Stimulated activated naive CD8-positive, alpha-beta T cell treated with anti-CD3 and anti-CD28 coated beads, Interleukin-15, Interleukin-2, amounts not matched to agents 100 U/mL and 50 U/mL, for 24 hours (primary cell): Measurements from ENCODE around the gene PTPRCAP.

Source experiments
- ATAC-seq: fragments of 150-1000 bp; cut with Tn5 transposase; one replicate; pipeline ENCODE4 v1.10.0; 2021
- DNase-seq: peaks from one replicate; pipeline ENCODE4 v3.0.0; 2021

PTPRCAP gene

DNA sequence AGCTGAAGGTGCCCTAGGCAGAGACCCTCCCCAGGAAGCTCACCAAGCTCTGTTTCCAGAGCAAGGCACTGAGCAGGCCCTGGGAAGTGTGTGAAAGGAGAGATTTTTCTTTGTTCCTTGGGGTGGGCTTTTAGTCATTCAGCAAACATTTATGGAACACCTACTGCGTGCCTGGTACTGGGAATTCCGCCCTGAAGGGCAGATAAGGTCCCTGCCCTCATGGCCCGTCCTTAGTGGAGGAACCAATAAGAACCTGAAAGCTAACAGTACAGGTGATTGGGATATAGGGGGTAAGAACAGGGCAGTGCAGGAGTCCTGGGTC, 27.7 kb upstream of the PTPRCAP start:
- DNase-seq (no peak), ATAC-seq (no peak)

DNA sequence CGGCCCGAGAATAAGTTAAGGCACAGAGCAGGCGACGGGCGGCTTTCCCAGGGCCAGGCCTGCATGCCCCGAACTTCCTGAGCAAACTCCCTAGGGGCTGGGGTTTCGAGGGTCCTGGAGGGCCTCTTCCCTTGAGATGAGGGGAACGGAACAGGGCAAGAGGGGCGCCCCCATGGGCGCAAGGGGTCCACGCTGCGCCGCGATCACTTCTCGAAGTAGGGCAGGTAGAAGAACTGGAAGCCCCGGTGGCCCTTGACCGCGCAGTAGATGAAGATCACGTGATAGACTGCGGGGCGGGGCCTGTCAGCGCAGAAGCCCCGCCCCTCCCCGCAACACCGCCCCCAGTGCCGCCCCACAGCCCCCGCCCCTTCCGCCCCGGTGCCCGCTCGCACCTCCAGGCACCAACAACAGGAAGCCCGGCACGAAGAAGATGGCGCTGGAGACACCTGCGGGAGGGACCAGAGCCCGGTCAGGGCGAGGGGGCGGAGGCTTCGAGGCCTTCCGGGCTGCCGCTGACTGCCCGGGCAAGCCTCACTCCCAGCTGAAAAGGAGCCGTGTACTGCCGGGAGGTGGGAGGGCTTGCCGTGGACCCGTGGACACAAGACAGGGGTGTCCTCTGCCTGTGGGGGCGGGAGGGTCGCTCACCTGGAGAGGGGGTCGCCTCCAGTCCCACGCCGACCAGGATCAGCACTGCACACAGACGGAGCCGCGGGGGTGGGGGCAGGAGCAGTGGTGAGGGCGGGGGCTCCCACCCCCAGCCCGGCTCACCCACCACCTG, 27.1 kb upstream of the PTPRCAP start:
- peak; percentile 78 for ATAC-seq
- DNase-seq, result peak; percentile 95

DNA sequence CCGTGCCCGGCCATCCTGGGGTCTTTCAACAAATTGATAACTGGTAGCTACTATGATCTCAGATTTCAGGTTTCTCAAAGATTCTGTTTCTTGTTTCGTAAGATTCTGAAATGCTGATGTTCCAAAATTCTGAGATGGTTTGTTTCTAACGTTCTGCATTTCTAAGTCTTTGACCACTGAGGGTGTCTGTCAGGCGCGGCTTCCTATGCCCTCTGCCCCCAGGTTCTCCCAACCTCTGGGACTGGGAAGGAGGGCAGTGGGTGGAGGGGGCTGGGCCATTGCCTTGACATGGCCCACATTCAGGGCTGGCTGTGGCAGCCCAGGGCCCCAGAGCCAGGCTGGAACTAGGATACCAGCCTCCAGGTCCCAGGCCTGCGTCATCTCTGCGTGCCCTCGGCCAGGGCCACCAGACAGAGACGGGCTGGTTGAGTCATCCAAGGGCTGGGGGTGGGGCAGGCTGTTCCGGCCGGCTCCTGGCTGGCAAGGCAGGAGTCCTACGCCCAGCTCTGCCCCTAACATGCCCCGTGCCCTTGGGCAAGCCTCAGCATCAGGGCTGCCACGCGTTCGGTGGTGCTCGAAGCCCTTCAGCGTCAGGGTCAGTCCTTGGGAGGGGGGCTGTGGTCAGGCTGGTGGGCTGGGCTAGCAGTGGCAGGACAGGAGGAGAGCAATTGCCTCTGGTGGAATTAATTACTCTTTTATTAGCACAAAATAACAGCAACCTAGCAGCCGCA, 26.4 kb upstream of the PTPRCAP start:
- ATAC-seq (no peak), DNase-seq (no peak)

DNA sequence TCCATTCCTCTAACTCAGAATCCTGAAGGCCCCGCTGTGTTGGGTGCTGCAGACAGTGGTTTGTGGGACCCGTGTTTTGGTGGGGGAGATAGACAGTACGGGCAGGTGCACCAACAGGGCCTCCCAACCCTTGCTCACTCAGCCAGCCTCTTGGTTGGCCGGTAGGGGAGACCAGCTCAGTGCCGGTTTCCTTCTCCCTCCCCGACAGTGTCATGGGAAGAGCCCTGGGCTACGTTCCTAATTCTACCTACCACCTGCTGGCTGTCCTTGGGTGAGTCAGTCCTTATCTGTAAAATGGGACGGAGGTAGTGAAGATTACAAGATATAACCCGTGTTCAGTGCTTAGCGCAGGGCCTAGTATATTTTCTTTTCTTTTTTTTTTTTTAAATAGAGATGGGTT, 25.7 kb upstream of the PTPRCAP start:
- DNase-seq, result no peak
- no peak for ATAC-seq

DNA sequence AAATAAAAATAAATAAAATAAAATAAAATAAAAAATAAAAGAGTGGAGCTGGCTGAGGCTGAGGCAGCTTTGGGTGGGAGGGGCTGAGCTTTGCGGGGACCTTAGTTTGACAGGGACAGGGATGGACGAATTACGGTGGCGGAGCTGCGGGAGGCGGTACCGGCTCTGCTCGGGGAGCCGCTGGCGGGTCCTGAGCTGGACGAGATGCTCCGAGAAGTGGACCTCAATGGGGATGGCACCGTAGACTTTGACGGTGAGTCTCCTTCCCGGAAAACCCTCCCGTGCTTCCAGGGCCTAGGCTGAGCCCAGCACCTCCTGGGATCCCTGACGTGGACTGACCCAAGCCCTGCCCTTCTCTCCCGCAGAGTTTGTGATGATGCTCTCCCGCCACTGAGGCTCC, 20.8 kb upstream of the PTPRCAP start:
- ATAC-seq (no peak), DNase-seq (no peak)

DNA sequence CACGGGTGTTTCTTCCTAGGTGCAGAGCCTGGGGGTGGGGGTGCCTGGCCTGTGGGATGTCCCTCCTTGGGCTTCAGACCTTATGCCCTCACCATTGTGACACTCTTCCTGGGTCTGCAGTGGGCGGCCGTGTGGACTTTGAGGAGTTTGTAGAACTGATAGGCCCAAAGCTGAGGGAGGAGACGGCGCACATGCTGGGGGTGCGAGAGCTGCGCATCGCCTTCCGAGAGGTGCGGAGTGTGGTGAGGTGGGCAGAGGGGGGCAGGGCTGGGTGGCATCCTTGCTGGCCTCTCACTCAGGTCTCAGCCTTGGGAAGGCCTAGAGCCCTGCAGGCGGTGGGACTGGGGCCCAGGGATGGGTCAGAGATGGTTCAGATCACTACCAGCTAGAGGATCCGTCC, 20.0 kb upstream of the PTPRCAP start:
- no peak for DNase-seq

DNA sequence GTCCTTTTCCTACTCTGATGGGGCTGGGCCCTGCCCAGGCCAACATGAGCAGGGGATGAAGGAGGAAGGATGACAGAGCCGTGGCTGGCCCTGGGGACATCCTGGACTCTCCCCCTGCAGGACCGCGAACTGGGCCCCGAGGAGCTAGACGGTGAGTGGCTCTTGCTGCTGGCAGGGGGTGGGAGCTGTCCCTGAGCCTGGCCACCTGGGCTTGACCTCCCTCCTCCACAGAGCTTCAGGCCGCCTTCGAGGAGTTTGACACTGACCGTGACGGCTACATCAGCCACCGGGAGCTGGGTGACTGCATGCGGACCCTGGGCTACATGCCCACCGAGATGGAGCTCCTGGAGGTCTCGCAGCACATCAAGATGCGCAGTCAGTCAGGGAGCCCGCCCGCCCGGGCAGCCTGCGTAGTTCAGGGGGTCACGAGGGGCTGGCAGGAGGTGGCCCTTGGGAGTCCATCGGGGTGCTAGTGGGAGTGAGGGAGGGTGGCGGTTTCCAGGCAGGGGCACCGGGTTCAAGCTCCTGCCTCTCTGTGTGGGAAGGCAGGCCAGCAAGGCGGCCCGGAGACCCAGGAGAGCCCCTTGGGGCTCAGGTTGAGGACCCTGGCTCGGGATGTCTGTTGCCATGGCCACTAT, 18.7 kb upstream of the PTPRCAP start:
- no peak for ATAC-seq
- no peak for DNase-seq

More for the DNA sequence above, 20.0 kb upstream of the PTPRCAP start:
- no peak for ATAC-seq

DNA sequence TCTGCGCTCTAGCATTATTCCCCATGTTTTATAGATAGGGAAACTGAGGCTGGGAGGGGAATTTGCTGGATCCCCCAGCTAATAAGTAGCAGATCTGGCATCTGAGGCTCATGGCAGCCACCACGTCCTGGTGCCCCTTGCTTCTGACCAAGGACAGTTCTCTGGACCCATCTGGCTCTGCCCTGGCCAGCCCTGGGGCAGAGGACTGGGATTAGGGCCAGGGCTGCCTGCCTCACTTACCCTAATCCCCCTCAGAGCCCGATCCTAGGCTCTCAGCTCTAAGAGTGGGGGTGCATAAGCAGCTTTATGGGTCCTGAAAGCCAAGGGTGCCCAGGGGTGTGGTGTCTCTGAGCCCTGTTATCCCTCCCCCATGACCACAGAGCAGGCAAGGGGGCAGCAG, 17.6 kb upstream of the PTPRCAP start, which contains the start of gene CABP4:
TSS of gene CABP4 (plus strand) at position 301 of the 400 bp plus-strand sequence. CDS start at position 371, 70 bp downstream.
- DNase-seq, result no peak
- no peak for ATAC-seq

DNA sequence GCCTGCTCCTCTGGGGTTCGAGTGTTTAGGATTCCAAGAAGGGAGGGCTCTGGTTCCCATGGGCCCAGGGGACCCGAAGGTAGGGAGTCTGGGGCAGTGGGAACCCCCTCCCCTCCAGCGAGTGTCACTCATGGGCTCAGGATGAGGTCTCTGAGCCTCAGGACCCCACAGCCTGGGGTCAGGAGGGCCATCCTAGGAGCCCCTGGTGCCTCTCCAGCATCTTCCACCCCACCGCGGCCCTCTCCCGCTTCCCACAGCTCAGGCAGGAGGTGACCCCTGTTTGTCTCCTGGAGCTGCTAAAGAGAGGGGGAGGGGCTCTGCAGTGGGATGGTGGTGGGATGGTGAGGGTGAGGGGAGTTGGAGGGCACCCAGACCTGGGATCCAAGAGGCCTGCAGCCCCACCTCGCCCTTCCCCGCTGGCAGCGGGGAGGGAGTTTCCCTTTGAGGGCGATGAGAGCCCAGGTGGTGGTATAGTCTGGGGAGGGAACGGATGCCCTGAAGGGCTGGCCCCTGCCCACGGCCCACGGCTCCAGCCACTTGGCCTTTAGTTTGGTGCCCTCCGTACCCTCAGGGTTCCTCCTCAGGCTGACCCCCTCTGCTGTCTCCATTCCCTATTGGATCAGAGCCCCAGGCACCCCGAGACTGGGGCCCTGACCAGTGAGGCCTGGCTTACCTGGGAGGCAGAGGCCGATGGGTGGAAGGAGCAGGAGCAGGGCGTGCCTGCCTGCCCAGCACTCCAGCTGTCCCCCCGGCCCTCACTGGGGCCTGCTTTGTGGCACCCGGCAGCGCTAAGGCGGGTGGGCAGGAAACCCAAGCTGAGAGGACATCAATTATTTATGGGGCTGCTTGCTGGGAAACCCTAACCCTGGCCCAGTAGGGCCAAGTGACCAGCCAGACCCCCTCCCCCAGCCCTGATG, 16.6 kb upstream of the PTPRCAP start:
- DNase-seq, result no peak

DNA sequence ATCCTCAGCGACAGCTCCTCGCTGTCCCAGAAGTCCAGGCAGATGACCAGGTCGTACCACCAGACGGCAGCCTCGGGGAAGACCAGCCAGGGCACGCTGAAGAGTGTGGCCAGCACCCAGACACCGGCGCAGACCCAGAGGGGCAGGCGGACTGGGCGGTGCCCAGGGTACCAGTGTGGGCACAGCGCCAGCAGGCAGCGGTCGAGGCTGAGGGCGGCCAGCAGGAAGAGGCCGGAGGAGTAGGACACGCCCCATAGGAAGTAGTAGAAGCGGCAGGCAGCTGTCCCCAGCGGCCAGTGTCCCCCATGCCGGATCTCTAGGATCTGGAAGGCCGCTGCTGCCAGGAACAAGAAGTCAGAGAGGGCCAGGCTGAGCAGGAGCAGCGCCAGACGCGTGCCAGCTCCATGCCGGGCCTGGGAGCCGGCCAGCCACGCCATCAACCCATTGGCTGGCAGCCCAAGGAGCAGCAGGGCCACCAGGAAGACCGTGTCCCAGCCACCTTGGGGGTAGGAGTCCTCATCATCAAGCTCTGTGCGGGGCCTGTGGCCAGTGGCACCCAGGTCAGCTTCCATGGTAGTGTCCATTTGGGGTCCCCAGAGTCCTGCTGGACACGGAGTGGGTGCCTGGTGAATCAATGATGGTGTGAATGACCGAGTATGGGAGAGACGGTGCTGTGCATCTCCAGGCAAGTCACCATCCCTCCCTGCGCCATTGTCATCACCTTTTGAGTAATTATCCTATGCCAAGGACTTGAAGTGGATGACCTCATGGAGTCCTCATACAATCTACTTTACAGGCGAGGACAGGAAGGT, 14.9 kb upstream of the PTPRCAP start, which contains the start of gene GPR152:
TSS of gene GPR152 (minus strand) at position 589 of the 812 bp plus-strand sequence. CDS start at position 584, 5 bp downstream.
- no peak for ATAC-seq
- DNase-seq, result no peak

More for the DNA sequence above, 16.6 kb upstream of the PTPRCAP start:
- ATAC-seq, result no peak

DNA sequence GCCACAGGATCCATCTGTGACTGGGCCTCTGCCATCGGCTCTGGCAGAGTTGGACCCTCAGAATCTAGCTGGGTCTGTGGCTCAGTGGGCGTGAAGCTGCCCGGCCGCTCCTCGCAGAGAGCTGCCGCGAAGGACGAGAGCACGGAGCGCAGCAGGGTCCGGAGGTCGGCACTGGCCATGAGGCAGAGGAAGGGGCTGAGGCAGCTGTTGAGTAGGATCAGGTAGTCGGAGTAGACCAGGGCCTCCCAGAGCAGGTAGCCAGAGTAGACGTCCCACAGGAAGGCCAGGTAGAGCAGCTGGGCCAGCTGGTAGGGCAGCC, 14.1 kb upstream of the PTPRCAP start:
- DNase-seq, result no peak
- no peak for ATAC-seq

DNA sequence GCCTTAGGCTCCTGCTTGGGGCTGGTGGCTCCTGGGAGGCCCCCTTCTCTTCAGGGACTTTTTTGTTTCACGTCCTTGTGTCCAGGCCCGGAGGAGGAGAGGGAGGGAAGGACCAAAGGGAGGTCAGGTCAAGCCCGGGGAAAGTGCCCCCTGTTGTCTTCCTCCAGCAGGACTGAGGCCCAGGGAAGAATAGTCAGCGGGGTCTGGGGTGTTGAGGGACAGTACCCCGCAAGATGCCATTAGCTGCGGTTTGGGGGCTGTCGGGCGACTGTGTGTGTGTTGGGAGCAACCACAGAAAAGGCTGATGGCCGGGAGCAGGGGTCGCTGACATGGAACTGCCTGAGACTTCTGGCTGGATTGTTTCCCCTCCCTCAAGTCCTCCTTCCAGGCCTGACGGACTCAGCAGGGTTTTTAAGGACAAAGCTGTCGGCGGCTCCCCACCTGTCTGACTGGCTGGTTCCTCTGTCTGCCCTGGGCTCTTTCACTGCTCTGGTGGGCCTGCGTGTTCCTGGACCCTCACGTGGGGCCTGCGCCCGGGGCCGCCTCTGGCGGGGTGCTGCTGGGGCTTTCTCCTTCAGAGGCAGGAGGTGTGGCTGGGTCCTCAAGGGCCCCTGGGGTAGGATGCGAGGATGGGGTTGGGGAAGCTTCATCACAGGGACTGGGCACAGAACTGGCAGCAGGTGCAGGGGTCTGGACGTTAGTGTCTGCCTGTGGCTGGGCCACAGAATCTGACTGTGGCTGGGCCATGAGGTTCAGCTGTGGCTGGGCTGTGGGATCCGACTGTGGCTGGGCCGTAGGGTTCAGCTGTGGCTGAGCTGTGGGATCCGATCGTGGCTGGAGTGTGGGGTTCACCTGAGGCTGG, 13.5 kb upstream of the PTPRCAP start:
- DNase-seq (no peak), ATAC-seq (no peak)

DNA sequence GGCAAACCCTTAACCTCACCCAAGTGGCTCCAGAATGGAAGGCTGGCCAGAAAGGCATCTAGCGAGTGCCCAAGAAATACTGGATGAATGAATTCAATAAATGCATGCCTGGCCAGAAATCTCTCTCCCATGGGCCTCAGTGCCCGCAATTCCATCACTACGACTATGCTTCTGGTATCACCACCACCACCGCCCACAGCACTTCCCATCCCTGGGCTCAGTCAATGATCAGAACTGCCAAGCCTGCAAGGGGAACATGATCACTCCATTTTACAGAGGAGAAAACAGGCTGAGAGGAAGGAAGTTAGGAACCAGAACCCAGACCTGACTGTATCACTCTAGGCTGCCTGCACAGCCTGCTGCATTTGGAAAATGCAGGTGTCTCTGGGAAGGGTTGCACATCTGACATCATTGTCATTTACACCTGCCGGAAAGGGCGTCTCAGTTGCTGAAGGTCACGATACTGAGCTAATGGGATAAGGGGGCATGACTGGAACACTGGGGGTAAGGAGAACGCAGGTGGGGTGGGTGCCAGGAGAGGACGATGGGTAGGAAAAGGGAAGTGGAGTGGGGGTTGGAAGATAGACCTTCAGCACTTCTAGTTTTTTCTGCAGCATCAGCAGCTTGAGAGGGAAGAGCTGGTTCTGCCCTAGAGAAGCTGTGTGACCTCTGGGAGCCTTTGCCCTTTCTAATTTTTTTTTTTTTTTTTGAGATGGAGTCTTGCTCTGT, 11.8 kb upstream of the PTPRCAP start:
- no peak for ATAC-seq
- DNase-seq, result no peak

DNA sequence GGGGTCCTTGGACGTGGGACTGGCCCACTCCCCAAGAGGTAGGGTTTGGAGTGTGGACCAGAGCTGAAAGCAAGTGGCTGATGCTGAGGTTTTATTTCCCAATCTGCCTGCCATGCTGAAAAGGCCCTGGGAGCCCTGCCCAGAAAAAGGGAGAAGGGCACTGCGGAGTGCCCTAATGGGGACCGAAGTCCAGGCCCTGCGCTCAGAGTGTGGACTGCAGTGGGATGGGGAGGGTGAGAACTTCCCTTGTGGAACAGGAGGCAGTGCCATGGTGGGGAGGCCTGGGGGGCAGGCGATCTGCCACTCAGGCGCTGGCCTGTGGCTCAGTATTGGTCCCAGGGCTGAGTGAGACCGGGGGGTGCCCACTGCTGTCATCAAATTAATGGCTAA, 10.7 kb upstream of the PTPRCAP start:
- DNase-seq, result no peak
- ATAC-seq, result no peak

DNA sequence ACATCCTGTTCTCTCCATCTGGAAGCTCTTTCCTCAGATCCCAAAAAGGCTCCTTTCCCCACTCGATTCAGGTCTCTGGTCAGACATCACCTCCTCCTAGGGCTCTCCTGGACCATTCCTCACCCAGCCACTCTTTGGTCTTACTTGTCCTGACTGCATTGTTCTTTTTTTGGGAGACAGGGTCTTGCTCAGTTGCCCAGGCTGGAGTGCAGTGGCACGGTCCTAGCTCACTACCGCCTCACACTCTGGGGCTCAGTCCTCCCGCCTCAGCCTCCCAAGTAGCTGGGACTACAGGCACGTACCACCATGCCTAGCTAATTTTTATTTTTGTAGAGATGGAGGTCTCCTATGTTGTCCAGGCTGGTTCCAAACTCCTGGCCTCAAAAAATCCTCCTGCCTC, 8.0 kb upstream of the PTPRCAP start:
- ATAC-seq, result no peak

DNA sequence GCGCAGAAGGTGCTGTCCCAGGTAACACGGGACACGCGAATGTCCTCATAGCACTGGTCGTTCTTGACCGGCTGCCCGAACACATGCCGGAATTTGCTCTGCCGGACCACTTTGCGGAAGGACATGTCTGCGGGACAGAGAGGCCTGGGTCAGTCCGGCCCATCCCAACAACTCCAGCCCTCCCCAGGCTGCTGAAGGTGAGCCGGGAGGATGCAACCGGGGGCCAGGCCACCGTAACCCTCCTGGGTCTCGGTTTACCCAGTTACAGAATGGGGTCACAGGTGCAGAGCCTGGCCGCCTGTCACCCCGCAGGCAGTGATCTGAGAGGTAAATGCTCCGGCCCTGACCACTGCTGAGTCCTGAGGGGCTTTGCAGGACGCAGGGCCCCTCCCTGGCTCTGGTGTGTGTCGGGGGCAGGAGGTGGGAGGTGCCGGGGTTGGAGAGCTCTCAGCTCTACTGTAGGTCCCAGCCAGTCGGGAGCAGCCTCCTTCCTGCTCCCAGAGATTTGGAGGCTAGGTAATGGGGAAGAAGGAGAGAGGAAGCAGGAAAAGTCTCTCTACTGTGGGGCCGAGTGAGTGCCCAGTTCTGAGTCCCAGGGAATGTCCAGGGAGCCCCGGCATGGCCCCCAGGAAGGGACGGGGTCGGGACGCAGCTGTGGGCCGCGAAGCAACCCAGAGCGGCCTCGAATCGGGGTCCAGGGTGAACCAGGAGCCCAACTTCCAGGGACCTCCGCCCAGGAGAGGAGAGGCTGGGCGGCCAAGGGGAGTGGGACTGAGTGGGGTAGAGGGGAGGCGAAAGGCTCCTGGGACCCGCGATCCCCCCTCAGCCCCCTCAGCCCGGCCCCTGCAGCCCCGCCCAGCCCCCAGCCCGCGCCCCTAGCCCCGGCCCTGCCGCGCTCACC, 5.3 kb upstream of the PTPRCAP start:
- ATAC-seq (no peak), DNase-seq (no peak)

More for the DNA sequence above, 8.0 kb upstream of the PTPRCAP start:
- DNase-seq, result no peak

DNA sequence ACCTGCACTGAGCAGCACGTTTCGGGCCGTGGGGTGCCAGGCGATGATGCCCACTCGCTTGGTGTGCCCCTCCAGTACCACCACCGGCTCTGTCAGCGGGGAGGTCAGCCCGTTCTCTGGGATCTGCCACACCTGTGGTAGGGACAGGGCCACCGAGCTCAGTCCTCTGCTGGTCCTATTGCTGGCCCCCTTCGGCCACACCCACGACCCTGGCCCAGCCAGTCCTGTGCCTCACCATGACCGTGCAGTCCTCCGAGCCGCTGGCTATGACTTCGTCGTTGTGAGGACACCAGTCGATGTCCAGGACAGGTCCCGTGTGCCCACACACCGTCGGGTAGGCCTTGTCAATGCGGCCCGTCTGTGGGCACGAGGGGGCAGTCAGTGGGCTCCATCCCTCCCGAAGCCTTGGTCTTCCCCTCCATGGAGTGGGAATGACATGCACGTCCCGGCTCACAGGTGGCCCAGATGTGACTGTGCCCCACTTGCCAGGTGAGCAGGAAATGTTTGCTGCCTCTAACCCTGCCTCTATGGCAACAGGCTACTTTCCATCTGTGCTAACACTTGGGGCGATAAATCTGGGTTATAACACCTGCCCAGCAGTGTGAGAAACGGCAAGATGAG, 4.4 kb upstream of the PTPRCAP start:
- DNase-seq (no peak), ATAC-seq (no peak)

DNA sequence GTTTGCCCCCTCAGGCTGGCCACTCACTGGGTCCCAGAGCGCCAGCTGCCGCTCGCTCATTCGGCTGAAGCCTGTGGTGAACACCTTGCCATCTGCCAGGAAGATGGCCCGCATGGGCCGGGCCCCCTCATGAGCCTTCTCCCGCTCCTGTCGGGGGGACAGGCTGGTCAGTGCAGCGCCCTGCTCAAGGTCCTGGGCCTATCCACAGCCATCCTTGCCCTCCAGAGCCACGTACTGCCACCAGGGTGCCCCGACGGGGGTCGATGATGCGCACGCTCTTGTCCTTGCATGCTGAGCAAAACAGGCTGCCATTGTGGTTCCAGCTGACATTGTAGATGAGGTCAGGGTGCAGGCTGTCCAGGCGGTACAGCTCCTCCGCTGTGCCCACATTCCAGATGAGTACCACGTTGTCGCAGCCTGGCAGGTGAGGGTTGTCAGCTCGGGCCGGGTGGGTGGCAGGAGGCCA, 3.6 kb upstream of the PTPRCAP start:
- ATAC-seq (no peak), DNase-seq (peak; percentile 33)
